ENCODE results near the gene PIP5K1B.

The PIP5K1B gene

DNA sequence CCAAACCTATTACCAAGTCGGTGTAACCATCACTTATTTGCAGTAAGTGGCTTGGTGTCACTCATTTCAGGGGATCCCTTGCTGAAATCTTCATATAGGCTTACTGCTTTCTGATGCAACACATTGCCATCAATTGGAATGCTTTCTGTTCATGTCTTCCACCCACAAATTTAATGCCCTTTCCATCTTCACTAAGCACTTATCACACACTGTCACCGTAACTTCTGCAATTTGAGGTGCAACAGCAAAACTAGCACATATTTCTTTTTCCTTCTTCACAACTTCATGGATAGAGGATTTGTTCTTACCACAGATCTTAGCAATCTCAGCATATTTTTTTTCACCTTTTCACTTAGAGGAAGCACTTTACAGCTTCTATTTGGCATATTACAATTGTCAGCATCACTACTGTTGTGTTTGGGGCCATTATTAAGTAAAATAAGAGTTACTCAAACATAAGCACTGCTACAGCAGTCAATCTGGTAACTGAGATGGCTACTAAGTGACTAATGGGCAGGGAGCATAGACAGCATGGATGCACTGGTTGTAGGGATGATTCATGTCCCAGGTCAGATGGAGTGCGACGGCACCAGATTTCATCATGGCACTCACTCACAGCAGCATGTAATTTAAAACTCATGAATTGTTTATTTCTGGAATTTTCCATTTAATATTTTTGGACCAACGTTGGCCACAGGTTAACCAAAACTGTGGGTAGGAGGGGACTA lies 70.1 kb downstream of the PIP5K1B start:
- no peak for DNase-seq (ENCODE audit: low read depth)

DNA sequence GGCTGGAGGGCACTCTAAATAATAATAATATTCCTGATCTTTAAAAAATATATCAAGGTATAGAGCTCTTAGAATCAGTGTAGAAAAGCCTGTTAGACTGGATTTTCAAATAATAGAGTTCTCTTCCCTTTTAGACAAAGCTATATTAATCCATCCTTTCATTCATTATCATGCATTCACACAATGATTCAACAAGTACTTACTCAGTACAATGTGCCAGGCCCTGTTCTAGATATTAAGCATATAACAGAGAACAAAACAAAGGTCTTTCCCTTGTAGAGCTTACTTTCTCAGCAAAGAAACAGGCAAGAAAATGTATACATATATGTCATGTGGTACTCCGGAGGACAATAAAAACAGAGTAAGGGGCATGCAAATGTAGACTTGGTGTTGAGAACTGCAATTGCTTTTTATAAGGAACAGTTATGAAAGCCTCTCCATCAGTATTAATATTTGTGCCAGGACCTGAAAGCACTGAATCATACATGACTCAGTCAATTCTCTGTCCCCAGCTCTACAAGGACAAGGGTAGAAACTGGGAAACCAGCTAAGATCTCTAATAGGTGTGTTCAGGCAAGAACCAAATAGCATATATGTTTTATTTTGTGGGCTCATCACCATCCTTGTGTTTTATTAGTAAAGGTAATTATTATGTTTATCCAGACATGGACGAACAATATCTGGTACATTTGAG lies 72.2 kb downstream of the PIP5K1B start:
- DNase-seq (ENCODE audit: low read depth): no peak

DNA sequence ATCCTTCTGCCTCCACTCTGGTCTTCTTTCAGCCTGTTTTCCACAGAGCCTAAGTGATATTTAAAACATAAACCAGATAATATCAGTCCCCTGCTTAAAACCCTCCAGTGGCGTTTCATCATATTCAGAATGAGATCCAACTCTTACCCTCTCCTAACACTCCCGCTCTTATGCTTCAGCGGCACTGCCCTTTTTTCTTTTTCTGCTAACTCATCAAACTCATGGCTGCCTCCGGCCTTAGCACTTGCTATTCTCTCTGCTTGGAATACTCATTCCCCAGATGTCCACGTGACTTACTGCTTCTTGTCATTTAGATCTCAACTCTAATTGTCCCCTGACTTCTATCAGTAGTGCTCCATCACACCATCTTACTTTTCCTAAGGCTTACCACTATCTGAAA lies 73.6 kb downstream of the PIP5K1B start:
- DNase-seq (ENCODE audit: low read depth): no peak

DNA sequence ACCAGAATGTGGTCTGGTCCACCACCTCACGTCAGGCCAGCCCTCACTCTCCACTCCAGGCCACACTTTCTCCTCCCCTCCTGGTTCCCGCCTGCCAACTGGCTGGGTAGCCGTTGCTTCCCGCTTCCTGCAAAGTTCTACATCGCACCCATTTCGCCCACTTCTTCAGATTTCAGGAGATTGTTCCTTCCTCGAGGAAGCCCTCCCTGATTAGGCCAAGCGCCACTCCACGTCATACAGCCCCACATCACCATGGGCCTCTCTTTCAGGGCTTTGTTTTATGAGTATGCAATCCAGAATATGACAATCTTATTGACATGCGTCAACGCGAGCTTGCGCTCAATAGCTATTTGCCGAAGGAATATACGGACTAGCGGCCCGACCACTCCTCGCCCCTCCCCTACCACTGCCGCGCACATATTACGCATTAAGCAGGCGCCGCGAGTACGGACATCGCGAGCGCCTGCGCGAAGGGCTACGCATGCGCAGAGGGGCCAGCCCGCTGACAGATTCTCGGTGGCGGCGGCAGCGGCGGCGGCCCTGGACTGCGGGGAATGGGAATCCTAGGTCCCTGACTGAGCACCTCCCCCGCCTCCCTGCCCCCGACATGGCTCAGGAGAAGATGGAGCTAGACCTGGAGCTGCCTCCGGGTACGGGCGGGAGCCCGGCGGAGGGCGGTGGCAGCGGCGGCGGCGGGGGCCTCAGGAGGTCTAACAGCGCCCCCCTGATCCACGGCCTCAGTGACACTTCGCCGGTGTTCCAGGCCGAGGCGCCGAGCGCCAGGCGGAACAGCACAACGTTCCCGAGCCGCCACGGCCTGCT lies 74.7 kb downstream of the PIP5K1B start:
- DNase-seq (ENCODE audit: low read depth): peak; percentile 89

DNA sequence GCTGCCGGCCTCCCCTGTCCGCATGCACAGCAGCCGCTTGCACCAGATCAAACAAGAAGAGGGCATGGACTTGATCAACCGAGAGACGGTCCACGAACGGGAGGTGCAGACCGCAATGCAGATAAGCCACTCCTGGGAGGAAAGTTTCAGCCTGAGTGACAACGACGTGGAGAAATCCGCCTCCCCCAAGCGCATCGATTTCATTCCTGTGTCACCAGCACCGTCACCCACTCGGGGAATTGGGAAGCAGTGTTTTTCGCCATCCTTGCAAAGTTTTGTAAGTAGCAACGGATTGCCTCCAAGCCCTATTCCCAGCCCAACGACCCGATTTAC lies 75.3 kb downstream of the PIP5K1B start:
- no peak for DNase-seq (ENCODE audit: low read depth)

DNA sequence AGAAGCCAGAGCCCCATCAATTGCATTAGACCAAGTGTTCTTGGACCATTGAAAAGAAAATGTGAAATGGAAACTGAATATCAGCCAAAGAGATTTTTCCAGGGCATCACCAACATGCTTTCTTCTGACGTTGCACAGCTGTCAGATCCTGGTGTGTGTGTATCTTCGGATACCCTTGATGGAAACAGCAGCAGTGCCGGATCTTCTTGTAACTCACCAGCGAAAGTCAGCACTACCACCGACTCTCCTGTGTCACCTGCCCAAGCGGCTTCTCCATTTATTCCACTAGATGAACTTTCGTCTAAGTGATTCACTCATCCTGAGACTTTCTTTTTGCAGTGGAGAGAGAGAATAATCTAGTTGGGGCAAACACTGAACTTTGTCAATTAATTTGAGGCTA lies 75.7 kb downstream of the PIP5K1B start:
- DNase-seq (ENCODE audit: low read depth): no peak

DNA sequence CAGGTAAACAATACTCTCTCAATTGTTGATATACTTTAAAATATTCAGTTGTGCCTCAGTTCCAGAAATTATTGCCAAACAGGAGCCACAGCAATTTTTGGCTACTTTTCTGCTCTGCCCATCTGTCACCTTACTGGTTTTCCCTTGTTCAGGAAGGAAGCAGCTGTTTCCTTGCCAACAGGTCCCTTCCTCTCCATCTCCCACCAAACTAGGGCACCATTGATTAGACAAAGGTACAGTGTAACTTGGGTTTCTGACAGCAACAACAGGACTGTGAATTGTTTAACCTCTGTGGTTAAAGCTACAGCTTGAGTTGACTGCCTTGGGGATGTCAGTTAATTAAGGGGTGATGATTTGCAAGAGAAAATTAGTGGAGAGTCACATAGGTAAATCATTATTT lies 76.9 kb downstream of the PIP5K1B start:
- no peak for DNase-seq (ENCODE audit: low read depth)

DNA sequence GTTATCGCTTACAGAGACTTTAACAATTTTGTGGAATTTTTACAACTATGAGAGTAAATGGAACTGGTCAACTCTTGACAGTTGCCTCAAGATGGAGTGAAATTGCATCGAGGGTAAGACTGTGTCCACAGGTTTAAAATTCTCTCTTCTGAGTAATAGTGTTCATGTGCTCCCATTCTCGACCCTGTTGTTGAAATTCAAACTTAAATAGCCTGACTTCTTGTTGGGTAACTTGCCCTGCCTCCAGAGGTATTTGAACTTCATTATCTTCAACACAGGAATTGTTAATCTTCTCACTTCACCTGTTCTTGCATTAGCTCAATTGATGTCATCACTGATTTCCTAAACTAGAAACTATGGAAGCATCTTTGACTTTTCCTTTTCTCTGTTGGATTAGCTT lies 77.5 kb downstream of the PIP5K1B start:
- no peak for DNase-seq (ENCODE audit: low read depth)

DNA sequence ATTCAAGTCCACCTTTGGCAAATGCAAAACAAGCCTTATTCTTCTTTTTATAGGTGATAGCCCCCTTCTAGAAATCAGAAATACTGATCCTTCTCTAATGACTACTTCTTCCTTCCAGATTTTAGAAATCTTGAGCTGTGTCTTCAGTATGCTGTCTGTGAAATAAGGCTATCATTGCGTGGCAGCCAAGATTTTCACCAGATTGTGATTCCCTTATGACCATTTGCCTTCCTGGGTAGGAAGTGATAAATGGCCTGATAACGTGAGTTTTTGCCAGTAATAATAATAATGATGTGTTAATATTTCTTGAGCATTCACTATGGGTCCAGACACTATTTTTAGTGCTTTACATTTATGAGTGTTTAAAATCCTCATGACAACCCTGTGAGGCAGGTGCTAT lies 80.9 kb downstream of the PIP5K1B start:
- no peak for DNase-seq (ENCODE audit: low read depth)

DNA sequence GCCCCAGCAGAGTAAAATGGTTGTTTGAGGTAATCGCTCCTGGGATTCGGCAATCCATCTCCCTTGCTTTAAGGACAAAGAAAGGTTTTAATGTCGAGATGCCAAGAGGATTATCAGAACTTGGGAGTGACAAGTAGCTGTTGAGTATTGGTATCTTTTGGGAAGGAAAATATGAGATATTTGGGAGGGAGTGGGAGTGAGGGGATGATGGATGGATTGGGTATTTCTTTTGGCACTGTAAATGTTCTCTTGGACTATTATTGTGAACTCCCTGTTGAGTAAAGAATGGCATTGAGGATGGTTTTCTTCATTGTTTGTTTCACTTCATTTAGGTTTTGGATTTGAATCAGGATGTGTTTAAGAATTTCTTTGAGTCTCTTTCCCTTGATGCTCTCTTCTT lies 86.1 kb downstream of the PIP5K1B start:
- no peak for DNase-seq (ENCODE audit: low read depth)

DNA sequence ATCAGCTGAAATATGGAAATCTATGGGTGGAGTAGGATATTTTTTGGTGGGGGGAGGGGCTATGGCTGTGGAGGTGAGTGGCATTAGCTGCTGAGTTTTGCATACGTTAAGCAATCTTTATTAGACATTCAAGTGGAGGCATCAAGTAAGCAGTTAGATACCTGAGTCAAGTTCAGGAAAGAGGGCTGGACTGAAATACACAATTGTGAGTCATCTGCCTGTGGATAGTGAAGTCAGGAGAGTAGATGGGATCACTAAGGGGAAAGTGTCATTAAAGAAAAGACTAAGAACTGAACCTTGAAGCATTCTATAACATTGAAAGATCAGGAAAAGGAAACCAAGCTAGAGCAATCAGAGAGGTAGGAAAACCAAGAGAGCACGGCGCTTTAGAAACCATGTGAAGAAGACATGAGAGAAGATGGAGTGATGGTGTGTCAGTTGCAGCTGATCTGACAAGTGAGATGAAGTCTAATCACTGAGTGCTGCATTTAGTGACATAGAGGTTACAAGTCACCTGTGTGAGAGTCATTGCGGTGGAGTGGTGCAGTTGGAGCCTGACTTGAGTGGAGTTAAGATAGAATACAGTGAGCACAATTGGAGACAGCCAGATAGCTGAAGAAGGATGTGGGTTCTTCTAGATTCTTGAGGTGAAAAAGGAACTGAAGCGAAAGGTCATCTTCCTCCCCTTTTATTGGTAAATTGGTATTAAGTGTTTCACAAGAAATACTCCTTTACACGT lies 88.7 kb downstream of the PIP5K1B start:
- DNase-seq (ENCODE audit: low read depth): no peak

DNA sequence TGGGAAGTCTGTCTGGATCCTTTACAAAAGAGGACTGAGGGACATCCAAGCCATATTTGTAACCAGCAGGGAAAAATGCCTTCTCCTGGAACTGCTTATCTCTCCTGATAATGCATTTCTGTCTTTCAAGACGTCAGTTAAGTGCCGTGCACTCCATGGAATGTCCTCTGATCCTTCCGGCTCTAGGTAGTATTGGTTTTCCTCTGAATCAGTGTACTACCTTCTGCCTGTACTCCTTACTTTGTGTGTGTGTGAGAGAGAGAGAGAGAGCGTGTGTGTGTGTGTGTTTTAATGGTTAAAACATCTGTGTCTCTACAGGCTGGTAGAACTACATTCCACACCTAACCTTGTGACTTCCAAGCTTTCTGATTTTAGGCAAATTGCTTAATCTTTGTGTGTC lies 89.9 kb downstream of the PIP5K1B start:
- DNase-seq (ENCODE audit: low read depth): no peak

DNA sequence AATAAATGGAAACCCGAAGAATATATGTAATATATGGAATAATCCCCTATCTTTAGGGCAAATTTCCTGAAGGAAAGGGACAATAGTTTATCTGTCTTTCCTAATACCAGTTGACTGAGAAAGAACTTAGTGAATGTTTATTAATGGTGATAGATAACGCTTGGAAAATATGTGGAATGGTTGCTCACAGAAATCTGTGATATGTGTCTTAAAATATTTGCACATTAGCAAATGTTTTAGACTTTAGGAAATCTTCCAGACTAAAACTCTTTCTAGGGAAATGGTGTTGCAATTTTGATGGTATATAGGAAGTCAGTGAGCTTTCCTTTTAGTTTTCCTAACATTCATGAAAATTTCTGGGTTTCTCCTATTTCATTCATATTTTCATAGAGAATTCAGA lies 90.4 kb downstream of the PIP5K1B start:
- DNase-seq (ENCODE audit: low read depth): no peak

DNA sequence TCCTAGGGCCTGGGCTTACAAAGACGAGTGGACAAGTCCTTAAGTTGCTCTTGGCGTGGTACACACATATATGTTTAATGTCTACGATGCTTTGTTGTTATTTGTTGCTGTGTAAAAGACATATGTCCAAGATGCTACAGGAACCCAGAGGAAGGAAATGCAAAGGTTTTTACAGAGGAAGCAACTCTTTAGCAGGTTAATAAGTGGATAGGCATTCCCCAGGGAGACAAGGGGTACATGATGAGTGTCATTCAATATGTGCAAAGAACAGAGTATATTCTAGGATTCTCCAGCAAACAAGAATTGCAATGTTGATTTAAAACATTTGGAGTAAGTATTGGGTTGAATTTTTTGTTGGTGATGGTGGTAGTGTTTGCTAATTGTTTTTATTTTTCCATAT lies 92.1 kb downstream of the PIP5K1B start:
- no peak for DNase-seq (ENCODE audit: low read depth)

DNA sequence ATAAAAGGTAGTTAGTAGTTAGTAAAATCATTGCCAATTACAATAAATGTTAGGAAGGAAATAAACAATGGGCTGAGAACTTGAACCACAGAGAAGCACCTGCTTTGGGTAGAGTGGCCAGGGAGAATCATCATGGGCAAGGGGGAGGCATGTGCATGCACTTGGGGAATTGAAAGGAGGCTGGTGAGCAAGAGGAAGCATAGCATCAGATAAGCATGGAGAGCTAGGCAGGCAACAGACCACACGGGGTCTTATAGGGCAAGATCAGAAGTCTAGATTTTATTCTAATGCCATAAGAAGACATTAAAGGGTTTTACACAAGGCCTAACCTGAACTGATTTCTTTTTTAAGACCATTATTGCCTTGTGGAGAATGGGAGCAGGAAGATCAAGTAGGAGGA lies 93.4 kb downstream of the PIP5K1B start:
- no peak for DNase-seq (ENCODE audit: low read depth)

DNA sequence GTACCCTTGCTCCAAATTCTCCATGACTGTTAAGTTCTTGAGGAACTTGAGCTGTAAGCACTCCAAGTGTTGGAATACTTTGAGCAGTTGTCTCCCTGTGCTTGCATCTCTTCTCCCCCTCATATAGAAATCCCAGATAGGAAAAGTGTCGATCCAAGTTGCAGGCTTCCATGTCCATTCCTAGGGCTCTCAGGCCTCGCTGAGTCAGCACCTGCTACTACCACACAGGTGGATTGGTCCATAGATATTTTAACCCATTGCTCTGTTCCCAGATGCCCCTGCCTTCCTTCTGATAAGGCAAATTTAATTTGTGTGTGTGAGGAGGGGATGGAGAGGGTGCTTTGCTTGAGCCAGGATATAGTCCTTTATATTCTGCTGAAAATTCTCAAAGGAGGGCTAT lies 95.8 kb downstream of the PIP5K1B start:
- no peak for DNase-seq (ENCODE audit: low read depth)

DNA sequence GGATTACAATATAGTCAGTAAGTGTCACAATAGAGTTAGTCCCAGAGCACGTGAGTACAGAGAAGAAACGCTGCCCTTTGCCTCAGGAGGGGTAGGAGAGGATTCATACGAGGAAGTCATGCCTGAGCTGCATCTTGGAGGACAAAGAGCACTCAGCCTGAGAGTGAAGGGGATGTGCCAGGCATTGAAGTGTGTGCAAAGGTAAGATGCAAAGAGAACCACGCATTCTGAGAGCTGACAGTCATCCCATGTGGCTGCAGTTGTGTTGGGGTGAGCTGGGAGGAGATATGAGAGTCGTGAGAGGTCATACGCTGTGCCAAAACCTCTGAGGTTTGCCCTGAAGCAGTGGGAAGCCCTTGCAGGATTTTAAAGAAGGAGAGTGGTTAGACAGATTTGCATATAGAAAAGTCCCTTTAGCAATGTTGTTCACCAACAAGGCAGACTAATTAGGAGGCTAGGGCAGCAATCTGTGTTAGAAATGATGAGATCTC lies 97.5 kb downstream of the PIP5K1B start:
- DNase-seq (ENCODE audit: low read depth): no peak

DNA sequence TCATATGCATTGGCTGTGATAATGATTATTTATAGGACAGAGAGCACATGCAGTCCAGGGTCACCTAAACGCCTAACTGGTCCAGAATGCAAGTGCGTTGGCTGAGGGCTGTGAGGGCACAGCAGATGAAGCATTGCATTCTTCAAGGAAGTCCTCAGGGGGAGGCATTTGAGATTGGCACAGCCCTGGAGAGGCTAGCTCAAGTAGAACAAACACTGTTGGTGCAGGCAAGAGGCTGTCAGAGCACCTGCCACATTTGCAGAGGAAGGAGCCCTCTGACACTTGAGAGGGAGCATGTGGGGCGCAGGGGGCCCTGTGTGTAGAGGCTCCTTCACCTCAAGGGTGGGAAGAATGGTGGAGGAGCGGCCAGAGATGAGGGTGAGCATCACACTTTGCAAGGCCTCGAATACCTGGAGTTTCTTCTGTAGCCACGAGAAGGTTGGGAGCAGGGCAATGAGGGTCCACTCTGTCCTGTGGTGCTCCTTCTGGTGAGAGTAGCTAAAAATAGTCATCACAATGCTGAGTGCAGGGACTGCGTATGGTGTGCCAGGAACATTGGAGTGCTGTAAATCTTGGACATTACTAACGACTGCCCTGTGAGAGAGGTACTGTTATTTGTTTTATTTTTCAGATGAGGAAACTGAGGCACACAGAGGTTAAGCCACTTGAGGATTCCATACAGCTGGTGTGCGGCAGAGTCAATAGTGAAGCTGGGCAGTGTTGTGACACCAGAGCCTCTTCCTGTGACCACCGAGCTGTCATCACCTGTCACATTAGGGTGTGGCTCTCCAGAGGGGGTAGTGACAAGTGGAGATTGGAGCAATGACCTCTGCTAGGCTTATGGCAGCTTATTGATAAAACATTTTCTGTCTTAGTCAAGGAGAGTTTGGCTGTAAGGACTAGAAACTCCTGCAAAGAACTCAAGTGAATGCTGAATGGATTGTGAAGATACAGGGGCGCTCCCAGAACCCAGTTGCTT lies 100.2 kb downstream of the PIP5K1B start:
- no peak for DNase-seq (ENCODE audit: low read depth)

DNA sequence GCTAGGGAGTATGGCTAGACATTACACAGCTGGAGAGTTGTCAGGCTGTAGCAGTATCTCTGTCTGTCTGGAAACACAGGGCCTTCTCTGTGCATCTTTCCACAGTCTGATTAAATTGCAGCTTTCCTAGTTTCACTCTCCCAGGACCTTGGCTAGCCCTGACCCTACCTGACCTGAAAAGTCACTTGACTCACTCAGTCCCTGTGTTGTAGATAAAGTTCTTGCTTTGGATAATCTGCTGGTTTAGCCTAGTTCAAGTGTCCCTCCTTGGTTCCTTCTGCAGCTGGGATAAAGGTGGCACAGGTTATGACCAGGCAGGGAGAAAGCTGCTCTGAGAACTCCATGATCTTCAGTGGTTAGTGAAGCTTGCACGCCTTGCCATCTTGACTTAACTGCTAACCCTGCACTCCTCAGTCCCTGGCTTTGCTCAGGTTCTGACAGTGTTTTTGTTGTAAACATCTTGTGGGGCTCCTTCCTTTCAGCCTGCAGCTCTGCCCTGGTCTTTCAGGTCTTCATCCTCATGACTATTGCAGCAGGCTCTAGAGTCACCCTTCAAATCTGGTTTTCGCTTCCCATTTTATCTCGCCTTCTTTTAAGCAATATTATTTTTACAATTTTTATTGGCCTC lies 101.0 kb downstream of the PIP5K1B start:
- no peak for DNase-seq (ENCODE audit: low read depth)

DNA sequence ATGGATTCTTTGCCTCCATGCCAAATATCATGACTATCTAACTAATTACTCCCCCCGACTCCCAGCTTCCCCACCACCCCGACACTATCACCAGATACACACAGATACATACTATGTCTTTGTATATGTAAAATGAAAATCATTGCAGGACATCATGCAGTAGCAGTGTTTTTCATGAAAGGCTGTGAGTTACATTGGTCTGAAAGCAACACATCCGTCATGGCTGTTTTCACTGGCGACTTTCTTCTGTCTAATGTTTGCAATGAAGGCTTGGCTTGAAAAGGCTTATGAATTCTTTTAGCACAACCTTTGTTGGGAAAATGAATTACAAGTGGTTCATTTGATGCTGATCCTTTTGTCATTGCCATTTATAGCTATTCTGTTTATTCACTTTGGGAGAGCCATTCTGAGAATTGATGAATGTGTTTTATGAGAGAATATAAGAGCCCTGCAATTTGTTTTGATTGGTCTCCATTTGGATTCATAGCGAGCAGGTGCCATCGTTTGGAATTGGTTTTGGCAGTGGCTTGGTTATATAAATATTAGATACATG lies 103.4 kb downstream of the PIP5K1B start:
- DNase-seq (ENCODE audit: low read depth): no peak
